Measurements from ENCODE around the gene ZNF175. TPM values are rescaled to one million over a fixed set of nuclear protein-coding genes. Genes with fewer than 3 reads are reported as not detected.

Gene ZNF175
- total RNA-seq, 4 donors from 2014 or later: 3.6 to 5.8 (median 4.9) TPM

DNA sequence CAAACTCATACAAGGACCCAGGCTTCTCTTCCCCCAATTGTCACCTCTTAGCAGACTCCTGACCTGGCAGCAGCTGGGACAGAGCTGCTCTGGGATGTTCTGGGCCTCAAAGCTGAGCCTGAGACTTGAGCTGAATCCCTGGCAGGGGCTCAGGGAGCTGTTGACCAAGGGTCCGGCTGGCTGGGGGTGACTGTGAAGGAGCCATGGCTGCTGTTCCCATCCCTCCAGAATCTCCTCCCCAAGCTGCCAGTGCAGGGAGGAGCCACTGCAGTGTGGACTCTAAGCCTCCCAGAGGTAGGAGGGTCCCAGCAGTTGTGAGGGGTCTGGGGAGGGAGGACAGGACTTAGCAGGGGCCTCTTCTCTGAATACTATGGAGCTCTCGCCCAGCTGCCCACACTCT lies 41.8 kb upstream of the ZNF175 start:
- TF ChIP-seq POLR2A (IDR thresholded peaks at IDR 0.05; ENCODE audit: low read depth) (no peak), EP300 (IDR thresholded peaks at IDR 0.05) (no peak), CTCF (IDR thresholded peaks at IDR 0.05) (no peak), POLR2AphosphoS5 (IDR thresholded peaks at IDR 0.05) (no peak)
- WGBS: 86% methylated on average over 1 of the region's 2 CpGs
- no peaks in the 10 kb centered on the region for H3K36me3 ChIP-seq
- H3K4me3 ChIP-seq: no peak overlapping the region
- peaks cover 0 to 64% (median 0%) of the 10 kb centered on the region in 4 donors for H3K27me3 ChIP-seq
- no peak overlapping the region for H3K27ac ChIP-seq (replicated peaks in 1 of 4)
- DNase-seq (ENCODE audit: extremely low spot score): no peak
- no peaks in the 10 kb centered on the region for H3K4me1 ChIP-seq
- peaks cover 0 to 6% (median 0%) of the 10 kb centered on the region in 4 donors for H3K9me3 ChIP-seq
- intact Hi-C loops (cut with DNase I): no loop called here

DNA sequence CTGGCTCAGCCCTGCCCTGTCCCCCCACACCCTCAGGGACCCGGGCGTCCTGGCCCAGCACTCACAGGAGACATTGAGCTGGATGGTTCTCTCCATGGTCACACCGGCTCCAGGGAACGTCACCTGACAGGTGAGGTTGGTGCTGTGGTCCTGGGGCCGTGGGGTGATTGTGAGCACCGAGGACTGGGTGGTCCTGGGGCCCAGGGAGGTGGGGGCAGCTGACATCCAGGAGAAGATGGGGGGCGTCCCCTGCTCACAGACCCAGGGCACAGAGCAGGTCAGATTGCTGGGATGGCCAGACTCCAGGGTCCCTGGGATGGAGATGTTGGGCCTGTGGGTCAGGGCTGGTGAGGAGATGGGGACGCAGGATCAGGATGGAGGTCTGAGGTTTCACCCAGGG lies 40.5 kb upstream of the ZNF175 start:
- H3K9me3 ChIP-seq: peaks cover 0 to 10% (median 2%) of the 10 kb centered on the region in 4 donors
- 85% methylated on average over 8 of the region's 8 CpGs for WGBS
- no peak for TF ChIP-seq POLR2A (IDR thresholded peaks at IDR 0.05; ENCODE audit: low read depth)
- TF ChIP-seq EP300 (IDR thresholded peaks at IDR 0.05): no peak
- no peak for TF ChIP-seq POLR2AphosphoS5 (IDR thresholded peaks at IDR 0.05)
- TF ChIP-seq CTCF (IDR thresholded peaks at IDR 0.05): no peak

DNA sequence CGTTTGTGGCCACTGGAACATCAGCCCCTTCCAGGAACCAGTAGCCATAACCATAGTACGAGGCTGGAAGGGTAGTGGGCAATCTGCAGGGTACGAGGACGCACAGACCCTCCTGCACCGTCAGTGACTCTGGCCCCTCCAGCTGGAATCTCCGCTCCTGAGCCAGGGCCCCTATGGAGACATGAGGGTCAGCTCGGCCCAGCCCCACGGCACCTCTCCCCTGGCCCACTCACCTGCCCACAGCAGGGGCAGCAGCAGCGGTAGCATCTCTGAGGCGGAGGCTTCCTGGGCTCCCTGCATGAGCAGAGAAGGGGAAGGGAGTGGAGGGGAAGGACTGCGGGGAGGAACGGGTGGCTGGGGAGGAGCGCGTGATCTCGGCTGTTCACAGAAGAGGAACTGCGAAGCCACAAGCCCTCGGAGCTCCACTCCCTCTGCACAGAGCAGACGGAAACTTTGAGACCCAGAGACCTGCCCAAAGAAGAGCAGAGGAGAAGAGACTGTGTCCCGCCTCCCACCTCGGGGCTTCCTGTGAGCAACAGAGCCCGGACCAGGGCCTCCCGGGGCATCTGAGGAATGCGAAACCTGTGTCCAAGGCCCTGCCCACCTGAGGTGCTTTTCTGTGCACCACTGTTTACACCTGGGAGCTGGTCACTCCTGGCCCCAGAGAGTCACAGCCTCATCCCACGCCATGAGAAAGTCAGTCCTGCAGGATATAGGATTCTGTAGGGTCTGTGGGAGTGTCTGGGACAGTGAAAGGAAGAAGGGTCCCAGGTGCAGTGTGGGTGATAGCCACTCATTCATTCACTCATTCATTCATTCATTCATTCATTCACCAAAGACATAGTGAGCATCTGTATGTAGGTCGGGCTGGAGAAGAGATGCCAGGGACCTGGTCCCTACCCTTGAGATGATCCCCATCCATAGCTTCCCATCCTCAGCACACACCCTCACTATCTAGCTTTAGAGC lies 39.5 kb upstream of the ZNF175 start, which contains the start of gene SIGLEC6:
Gene SIGLEC6 (minus strand): TSS at position 322 of the 967 bp plus-strand sequence. CDS start 22 bp downstream, at position 300.
- WGBS: 32% methylated on average over 24 of the region's 25 CpGs
- no peaks in the 10 kb centered on the region for H3K4me1 ChIP-seq
- DNase-seq (ENCODE audit: extremely low spot score): no peak
- H3K9me3 ChIP-seq: peaks cover 0 to 10% (median 3%) of the 10 kb centered on the region in 4 donors
- no peak within 1 kb of the TSS for H3K4me3 ChIP-seq
- H3K27ac ChIP-seq (replicated peaks in 1 of 4): no peak within 1 kb of the TSS
- H3K27me3 ChIP-seq: peaks cover 0 to 55% (median 0%) of the 10 kb centered on the region in 4 donors
- no peaks in the 10 kb centered on the region for H3K36me3 ChIP-seq
- intact Hi-C loops (cut with DNase I): no loop called here
- TF ChIP-seq POLR2AphosphoS5 (IDR thresholded peaks at IDR 0.05): no peak

More for the DNA sequence above, 40.5 kb upstream of the ZNF175 start:
- H3K4me1 ChIP-seq: no peaks in the 10 kb centered on the region
- DNase-seq (ENCODE audit: extremely low spot score): no peak
- H3K36me3 ChIP-seq: no peaks in the 10 kb centered on the region
- no peak overlapping the region for H3K27ac ChIP-seq (replicated peaks in 1 of 4)
- intact Hi-C loops (cut with DNase I): no loop called here
- H3K4me3 ChIP-seq: no peak overlapping the region
- peaks cover 0 to 57% (median 0%) of the 10 kb centered on the region in 4 donors for H3K27me3 ChIP-seq

GRCh38 chr19:51535535-51535934 lies 35.5 kb upstream of the ZNF175 start:
- H3K36me3 ChIP-seq: no peaks in the 10 kb centered on the region
- no peak for DNase-seq (ENCODE audit: extremely low spot score)
- H3K4me3 ChIP-seq: no peak overlapping the region
- H3K27ac ChIP-seq (replicated peaks in 1 of 4): no peak overlapping the region
- H3K9me3 ChIP-seq: peaks cover 0 to 10% (median 3%) of the 10 kb centered on the region in 4 donors
- intact Hi-C loops (cut with DNase I): no loop called here
- no peaks in the 10 kb centered on the region for H3K4me1 ChIP-seq
- TF ChIP-seq CTCF (IDR thresholded peaks at IDR 0.05) (no peak), POLR2AphosphoS5 (IDR thresholded peaks at IDR 0.05) (no peak), POLR2A (IDR thresholded peaks at IDR 0.05; ENCODE audit: low read depth) (no peak), EP300 (IDR thresholded peaks at IDR 0.05) (no peak)
- peaks cover 0 to 58% (median 0%) of the 10 kb centered on the region in 4 donors for H3K27me3 ChIP-seq
- WGBS: 81% methylated on average over 1 of the region's 1 CpG

DNA sequence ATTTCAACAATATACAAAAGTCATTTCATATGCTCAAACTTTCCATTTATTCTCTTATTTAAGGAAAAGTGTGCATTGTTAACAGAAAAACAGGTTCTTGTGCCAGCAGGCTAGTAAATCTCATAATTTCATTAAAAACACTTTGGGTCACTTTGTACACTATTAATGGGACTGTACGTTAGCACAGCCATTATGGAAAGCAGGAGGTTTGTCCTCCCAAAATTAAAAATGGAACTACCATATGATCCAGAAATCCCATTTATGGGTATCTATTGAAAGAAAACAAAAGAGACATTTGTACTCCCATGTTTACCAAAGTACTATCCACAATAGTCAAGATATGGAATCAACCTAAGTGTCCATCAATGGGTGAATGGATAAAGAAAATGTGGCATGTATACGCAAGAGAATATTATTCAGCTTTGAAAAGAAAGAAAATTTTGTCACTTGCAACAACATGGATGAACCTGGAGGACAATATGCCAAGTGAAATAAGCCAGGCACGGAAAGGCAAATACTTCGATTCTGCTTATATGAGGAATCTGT lies 31.2 kb upstream of the ZNF175 start:
- Histone ChIP-seq H3K9me3 (peaks cover 0 to 7% (median 2%) of the 10 kb centered on the region in 4 donors), H3K4me3 (no peak overlapping the region), H3K4me1 (no peaks in the 10 kb centered on the region), H3K27me3 (peaks cover 0 to 60% (median 0%) of the 10 kb centered on the region in 4 donors), H3K36me3 (no peaks in the 10 kb centered on the region), H3K27ac (replicated peaks in 1 of 4) (no peak overlapping the region)
- TF ChIP-seq POLR2AphosphoS5 (IDR thresholded peaks at IDR 0.05): no peak
- TF ChIP-seq POLR2A (IDR thresholded peaks at IDR 0.05; ENCODE audit: low read depth): no peak
- TF ChIP-seq EP300 (IDR thresholded peaks at IDR 0.05): no peak
- no peak for TF ChIP-seq CTCF (IDR thresholded peaks at IDR 0.05)
- intact Hi-C loops (cut with DNase I): no loop called here
- no peak for DNase-seq (ENCODE audit: extremely low spot score)
- WGBS: 83% methylated on average over 4 of the region's 4 CpGs
